ENCODE data around the gene SP4.
A peak's percentile ranks its signal among the peaks of the same experiment; 100 is the strongest.

The SP4 gene

GRCh38 chr7:21443149-21443841 lies 15.4 kb downstream of the SP4 start:
- TF ChIP-seq CTCF (IDR thresholded peaks at IDR 0.05; ENCODE audit: control insufficient read depth, extremely low read depth, insufficient read depth), result no peak
- DNase-seq (ENCODE audit: low read depth), result no peak
- no peak overlapping the region for H3K4me3 ChIP-seq (ENCODE audit: low read depth, low read length)

GRCh38 chr7:21448974-21449373 lies 21.1 kb downstream of the SP4 start:
- no peak for DNase-seq (ENCODE audit: low read depth)
- H3K4me3 ChIP-seq (ENCODE audit: low read depth, low read length), result no peak overlapping the region
- TF ChIP-seq CTCF (IDR thresholded peaks at IDR 0.05; ENCODE audit: control insufficient read depth, extremely low read depth, insufficient read depth), result no peak

GRCh38 chr7:21450076-21450475 lies 22.2 kb downstream of the SP4 start:
- DNase-seq (ENCODE audit: low read depth), result no peak
- no peak for TF ChIP-seq CTCF (IDR thresholded peaks at IDR 0.05; ENCODE audit: control insufficient read depth, extremely low read depth, insufficient read depth)
- no peak overlapping the region for H3K4me3 ChIP-seq (ENCODE audit: low read depth, low read length)

GRCh38 chr7:21450941-21451340 lies 23.1 kb downstream of the SP4 start:
- H3K4me3 ChIP-seq (ENCODE audit: low read depth, low read length), result no peak overlapping the region
- DNase-seq (ENCODE audit: low read depth), result peak; percentile 67
- no peak for TF ChIP-seq CTCF (IDR thresholded peaks at IDR 0.05; ENCODE audit: control insufficient read depth, extremely low read depth, insufficient read depth)

GRCh38 chr7:21454182-21454581 lies 26.3 kb downstream of the SP4 start:
- H3K4me3 ChIP-seq (ENCODE audit: low read depth, low read length), result no peak overlapping the region
- no peak for DNase-seq (ENCODE audit: low read depth)
- TF ChIP-seq CTCF (IDR thresholded peaks at IDR 0.05; ENCODE audit: control insufficient read depth, extremely low read depth, insufficient read depth), result no peak

- TF ChIP-seq CTCF (IDR thresholded peaks at IDR 0.05; ENCODE audit: control insufficient read depth, extremely low read depth, insufficient read depth), result no peak
- DNase-seq (ENCODE audit: low read depth), result no peak
- no peak overlapping the region for H3K4me3 ChIP-seq (ENCODE audit: low read depth, low read length)
Observed at GRCh38 chr7:21454906-21455305, 27.0 kb downstream of the SP4 start.

GRCh38 chr7:21461282-21461681 lies 33.4 kb downstream of the SP4 start:
- H3K4me3 ChIP-seq (ENCODE audit: low read depth, low read length), result no peak overlapping the region
- no peak for TF ChIP-seq CTCF (IDR thresholded peaks at IDR 0.05; ENCODE audit: control insufficient read depth, extremely low read depth, insufficient read depth)
- DNase-seq (ENCODE audit: low read depth), result no peak
